Measurements from ENCODE around the gene CRYBG2.

DNA sequence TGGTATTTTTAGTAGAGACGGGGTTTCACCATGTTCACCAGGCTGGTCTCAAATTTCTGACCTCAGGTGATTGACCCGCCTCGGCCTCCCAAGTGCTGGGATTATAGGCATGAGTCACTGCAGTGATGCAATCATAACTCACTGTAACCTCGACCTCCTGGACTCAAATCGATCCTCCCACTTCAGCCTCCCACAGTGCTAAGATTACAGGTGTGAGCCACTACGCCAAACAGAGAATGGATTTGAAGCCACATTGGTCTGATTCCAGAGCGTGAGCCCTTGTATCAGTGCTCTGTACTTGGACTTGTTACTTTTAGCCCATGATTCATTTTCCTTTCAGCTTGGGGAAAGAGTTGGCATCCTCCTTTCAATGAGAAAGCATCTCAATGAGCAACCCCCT is 33.5 kb upstream of the CRYBG2 start:
- TF ChIP-seq CTCF (IDR thresholded peaks at IDR 0.05 in 8 of 11, conservative IDR thresholded peaks at IDR 0.05 in 3 of 11) (no peak), POLR2A (IDR thresholded peaks at IDR 0.05) (no peak)

Measured in spleen (tissue), 7 donors.